GM18526 (cell line): Measurements from ENCODE around the gene KANSL3.

ENCODE experiments used
- POLR2A ChIP-seq: IDR thresholded peaks from 3 replicates; pipeline ENCODE4 v1.6.1; 2011; ENCODE audit not compliant: insufficient read length; ENCODE audit errors: extremely low read depth

The KANSL3 gene

DNA sequence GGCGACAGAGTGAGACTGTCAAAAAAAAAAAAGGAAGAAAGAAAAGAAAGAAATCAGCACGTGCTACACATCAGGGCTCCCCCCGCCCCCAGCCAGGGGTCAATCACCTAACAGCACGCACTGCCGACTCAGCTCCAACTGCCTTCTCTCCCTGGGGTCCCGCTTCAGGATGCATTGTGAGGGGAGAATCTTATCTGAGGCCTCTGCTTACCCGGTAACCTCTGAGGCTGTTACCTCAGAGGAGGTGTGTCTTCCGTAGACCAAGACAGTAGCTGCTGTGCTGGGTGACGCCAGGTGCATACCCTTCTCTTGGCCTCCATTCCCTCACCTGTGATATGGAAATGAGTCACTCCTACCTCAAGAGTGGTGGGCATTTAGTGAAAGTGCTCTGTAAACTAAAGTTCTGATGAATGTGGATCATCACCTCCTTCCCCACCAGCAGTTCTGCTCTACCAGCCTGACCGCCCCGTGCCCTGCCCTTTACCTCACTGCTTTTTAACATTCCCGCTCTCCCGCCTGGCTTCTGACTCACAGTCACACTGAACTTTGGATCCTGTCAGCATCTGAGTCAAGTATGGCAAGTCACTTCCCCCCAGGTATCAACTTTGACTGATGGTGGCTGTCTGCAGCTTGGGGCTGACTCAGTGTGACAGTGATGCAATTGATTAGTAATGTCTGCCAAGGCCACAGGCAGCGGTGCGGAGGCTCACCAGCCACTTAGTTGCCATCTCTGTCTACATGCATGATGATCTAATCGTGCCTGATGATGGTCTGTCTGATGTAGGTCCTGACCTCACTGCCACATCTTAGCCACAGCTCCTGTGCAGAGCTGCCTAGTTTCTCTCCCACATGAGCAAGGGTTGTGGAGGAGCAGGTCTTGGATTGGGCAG lies 81.4 kb downstream of the KANSL3 start:
- TF ChIP-seq POLR2A = no peak

DNA sequence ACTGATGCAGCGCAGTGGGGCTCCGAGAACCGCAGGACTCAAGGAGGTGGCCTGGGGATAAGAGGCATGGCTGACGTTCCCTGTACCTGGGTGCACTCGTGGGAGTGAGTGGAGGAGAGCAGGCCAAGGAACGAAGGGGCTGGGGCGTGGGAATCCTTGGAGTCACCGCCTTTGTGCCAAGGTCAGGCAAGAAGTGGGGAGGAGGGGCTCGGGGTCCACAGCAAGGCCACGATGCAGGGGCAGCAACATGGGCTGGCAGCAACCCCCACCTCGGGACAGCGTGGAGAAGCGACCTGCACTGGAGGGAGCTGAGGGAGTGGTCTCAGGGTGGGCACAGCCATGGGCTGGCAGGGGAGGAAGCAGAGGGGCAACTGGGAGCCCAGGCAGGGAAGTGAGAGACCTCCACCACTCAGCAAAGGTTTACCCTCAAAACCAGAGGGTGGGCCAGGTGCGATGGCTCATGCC lies 82.9 kb downstream of the KANSL3 start:
- no peak for TF ChIP-seq POLR2A

- TF ChIP-seq POLR2A = peak; percentile 10
These were observed 83.6 kb downstream of the KANSL3 start for GRCh38 chr2:96554293-96555145.

DNA sequence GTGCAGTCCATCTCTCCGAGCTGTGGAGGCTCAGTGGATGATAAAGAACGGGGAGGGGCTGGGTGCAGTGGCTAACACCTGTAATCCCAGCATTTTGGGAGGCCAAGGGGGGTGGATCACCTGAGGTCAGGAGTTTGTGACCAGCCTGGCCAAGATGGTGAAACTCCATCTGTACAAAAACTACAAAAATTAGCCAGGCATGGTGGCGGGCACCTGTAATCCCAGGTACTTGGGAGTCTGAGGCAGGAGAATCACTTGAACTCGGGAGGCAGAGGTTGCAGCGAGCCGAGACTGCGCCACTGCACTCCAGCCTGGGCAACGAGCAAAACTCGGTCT lies 84.2 kb downstream of the KANSL3 start:
- TF ChIP-seq POLR2A = peak; percentile 1

DNA sequence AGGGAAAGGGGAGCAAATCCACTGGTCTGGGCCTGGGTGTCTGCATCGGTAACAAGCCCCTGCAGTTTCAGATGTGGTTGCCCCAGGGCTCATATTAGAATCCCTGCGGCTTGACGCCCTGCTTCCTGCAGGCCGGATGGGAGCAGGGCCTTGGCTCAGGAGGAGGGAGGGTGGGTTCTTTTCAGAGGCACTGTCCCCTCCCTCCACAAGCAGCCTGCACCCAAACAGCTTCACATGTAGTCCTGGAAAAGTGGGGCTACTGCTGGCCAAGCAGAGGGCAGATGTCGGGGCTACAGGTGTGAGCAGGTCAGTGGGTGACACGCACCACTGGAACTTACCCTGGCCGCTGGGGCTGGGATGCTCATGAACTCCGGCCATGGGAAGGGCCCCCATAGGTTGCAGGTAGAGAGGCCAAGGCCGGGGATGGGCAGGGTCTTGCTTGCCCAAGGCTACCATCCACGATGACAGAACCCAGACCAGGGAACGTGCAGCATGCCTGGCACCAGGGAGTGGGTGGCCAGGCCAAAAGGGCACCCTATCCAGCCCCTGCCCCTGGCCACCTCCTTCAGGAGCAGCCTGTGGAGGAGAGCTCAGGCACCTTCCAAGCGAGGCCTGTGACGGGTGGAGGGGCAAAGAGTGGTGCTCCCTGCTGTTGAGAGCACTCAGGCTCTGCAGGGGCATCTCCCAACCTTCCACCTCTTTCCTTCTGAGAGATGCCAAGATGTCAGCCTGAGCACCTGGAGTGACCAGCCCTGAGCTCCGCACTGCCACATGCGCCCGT lies 84.7 kb downstream of the KANSL3 start:
- TF ChIP-seq POLR2A = peak; percentile 13

GRCh38 chr2:96552315-96553175 lies 85.6 kb downstream of the KANSL3 start:
- peak; percentile 31 for TF ChIP-seq POLR2A

DNA sequence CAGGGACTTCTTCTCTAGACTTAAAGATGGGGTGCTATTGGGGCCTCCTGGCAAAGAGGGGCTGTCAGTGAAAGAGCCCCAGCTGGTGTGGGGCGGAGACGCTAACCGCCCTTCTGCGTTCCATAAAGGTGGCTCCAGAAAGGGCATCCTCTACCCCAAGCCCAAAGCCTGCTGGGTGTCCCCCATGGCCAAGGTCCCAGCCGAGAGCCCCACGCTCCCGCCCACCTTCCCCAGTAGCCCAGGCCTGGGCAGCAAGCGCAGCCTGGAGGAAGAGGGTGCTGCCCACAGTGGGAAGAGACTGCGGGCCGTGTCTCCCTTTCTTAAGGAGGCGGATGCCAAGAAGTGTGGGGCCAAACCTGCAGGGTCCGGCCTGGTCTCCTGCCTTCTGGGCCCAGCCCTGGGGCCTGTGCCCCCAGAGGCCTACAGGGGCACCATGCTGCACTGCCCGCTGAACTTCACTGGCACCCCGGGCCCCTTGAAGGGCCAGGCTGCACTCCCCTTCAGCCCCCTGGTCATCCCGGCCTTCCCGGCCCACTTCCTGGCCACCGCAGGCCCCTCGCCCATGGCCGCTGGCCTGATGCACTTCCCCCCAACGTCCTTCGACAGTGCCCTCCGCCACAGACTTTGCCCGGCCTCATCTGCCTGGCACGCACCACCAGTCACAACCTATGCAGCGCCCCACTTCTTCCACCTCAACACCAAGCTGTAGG lies 86.4 kb downstream of the KANSL3 start:
- no peak for TF ChIP-seq POLR2A

DNA sequence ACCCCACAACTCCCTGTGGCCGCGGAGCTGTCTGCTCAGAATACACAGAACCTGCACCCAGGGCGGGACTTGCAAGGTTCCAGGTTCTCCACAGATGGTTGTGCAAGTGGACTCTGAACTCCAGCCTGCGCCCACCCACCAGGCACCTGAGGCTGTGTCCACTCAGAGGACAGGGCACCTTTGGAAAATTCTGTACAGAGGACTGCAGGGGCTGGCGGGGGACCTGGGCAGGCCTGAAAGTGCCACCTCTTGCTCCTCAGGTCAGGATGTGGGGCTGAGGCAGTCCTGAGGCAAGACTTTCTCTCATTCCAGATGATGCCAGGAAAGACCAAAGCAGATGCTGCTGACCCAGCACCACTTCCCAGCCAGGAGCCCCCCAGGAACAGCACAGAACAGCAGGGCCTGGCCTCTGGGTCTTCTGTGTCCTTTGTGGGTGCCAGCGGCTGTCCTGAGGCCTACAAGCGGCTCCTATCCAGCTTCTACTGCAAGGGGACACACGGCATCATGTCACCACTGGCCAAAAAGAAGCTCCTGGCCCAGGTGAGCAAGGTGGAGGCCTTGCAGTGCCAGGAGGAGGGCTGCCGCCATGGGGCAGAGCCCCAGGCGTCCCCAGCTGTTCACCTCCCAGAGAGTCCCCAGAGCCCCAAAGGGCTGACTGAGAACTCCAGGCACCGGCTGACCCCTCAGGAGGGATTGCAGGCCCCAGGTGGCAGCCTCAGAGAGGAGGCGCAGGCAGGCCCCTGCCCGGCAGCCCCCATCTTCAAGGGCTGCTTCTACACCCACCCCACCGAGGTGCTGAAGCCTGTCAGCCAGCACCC lies 87.1 kb downstream of the KANSL3 start:
- TF ChIP-seq POLR2A = no peak

DNA sequence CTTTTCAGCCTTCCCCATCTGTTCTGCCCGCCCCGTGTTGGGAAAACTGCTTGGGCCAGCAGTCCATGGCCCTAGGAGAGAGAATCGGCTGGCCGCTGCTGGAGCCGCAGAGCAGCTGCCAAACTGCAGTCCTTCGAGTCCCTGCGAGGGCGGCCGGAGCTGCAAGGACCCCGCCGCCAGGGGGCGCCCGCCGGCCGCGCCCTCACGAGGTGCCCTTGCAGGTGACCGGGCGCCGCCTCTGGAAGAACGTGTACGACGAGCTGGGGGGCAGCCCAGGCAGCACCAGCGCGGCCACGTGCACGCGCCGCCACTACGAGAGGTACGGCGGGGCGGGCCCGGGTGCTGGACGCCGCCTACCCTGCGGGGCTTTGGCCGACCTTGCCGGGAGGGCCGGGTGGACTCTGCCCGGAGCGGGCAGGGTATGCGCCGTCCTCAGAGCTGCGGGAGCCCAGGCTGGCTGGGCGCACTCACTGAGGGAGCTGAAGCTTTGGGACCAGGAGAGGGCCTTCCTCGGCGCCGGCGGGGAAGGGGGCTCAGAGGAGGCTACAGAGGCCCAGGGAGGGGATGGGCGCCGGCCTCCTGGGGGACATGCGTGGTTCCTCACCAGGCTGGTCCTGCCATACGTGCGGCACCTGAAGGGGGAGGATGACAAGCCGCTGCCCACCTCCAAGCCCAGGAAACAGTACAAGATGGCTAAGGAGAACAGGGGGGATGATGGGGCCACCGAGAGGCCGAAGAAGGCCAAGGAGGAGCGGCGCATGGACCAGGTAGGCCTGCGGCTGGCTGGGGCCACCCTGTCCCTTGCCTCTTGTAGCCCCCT lies 87.9 kb downstream of the KANSL3 start:
- no peak for TF ChIP-seq POLR2A

DNA sequence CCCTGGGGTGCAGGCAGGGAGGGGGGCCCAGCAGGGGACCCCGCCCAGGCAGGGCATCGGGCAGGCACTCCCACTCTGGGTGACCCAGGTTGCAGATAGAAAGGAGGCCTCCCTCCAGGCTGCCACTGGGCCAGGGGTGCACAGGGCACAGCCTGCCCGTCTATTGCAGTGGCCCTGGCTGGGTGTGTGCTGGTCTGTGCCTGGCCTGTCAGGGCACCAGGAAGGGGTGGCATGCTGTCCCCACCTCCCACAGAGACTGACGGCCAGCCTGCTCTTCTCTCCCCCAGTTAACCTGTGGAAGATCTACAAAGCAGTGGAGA lies 88.7 kb downstream of the KANSL3 start:
- no peak for TF ChIP-seq POLR2A

GRCh38 chr2:96548558-96549465 lies 89.3 kb downstream of the KANSL3 start:
- TF ChIP-seq POLR2A = no peak

GRCh38 chr2:96547731-96548171 lies 90.4 kb downstream of the KANSL3 start:
- no peak for TF ChIP-seq POLR2A
